Activated T-cell treated with anti-CD3 and anti-CD28 coated beads, Interleukin-2, amount 50 U/mL, for 48 hours (primary cell): ENCODE data around the gene CYGB.
"Not testable (repeated sequence)": the region's sequence is repeated elsewhere in the genome, so short reads cannot be mapped to it uniquely, and the experiment has no call there.

ENCODE experiments used
- DNase-seq, 2 experiments: peaks; one replicate each; pipeline ENCODE4 v3.0.0-alpha.2; 2020

CYGB gene

GRCh38 chr17:76519048-76519966 is 18.2 kb downstream of the CYGB start:
- no peak for DNase-seq

GRCh38 chr17:76517638-76518038 is 19.9 kb downstream of the CYGB start:
- DNase-seq = no peak

- DNase-seq = peak; percentile 87 to 89
Observed at GRCh38 chr17:76515274-76515949, 22.1 kb downstream of the CYGB start.

GRCh38 chr17:76514355-76514754 is 23.2 kb downstream of the CYGB start:
- DNase-seq = not testable (repeated sequence)

- no peak for DNase-seq
Observed at GRCh38 chr17:76513306-76513692, 24.2 kb downstream of the CYGB start.

- no peak for DNase-seq
Observed at GRCh38 chr17:76512366-76513305, 24.9 kb downstream of the CYGB start.

GRCh38 chr17:76511668-76512365 is 25.7 kb downstream of the CYGB start:
- no peak for DNase-seq

GRCh38 chr17:76510831-76511244 is 26.7 kb downstream of the CYGB start:
- DNase-seq = no peak

GRCh38 chr17:76508472-76509063 is 28.9 kb downstream of the CYGB start:
- DNase-seq = not testable (repeated sequence)

- peak; percentile 96 for DNase-seq
Observed at GRCh38 chr17:76506408-76507345, 30.8 kb downstream of the CYGB start.

GRCh38 chr17:76504117-76504516 is 33.4 kb downstream of the CYGB start:
- no peak for DNase-seq

GRCh38 chr17:76502341-76503211 is 34.9 kb downstream of the CYGB start:
- DNase-seq = no peak

- DNase-seq = no peak
Observed at GRCh38 chr17:76501827-76502307, 35.6 kb downstream of the CYGB start.

GRCh38 chr17:76501018-76501826 is 36.3 kb downstream of the CYGB start, which contains the start of gene RHBDF2:
Gene RHBDF2, minus strand, starts transcription at chr17:76501423. Its CDS starts 19,899 bp downstream, at chr17:76481524.
- DNase-seq = peak; percentile 96 to 99

GRCh38 chr17:76500747-76501017 is 36.8 kb downstream of the CYGB start:
- peak in 1 of 2 experiments; percentile 37 for DNase-seq

- no peak for DNase-seq
Observed at GRCh38 chr17:76500074-76500746, 37.3 kb downstream of the CYGB start.

- no peak for DNase-seq
Observed at GRCh38 chr17:76499267-76499667, 38.2 kb downstream of the CYGB start.

GRCh38 chr17:76498876-76499251 is 38.6 kb downstream of the CYGB start:
- DNase-seq = no peak
